Endodermal cell (in vitro differentiated cells): ENCODE results near the gene MUC3A. TPM values are rescaled to one million over a fixed set of nuclear protein-coding genes. Genes with fewer than 3 reads are reported as not detected.

Experiments
- DNase-seq: peaks from one replicate; pipeline ENCODE4 v3.0.0-alpha.2; 2017
- H3K27ac ChIP-seq: 2 replicates; pipeline ENCODE4 v1.5.1; 2013; ENCODE audit warnings: mild to moderate bottlenecking, low read depth, low read length, moderate library complexity
- H3K27me3 ChIP-seq: 2 replicates; pipeline ENCODE4 v1.6.1; 2013; ENCODE audit warnings: mild to moderate bottlenecking, low read length, moderate library complexity; ENCODE audit not compliant: insufficient read depth, control insufficient read depth, poor library complexity, severe bottlenecking
- H3K36me3 ChIP-seq: 2 replicates; pipeline ENCODE4 v1.7.0; 2013; ENCODE audit warnings: mild to moderate bottlenecking, low read length, moderate library complexity; ENCODE audit not compliant: control insufficient read depth, insufficient read depth
- H3K4me1 ChIP-seq: one replicate; pipeline ENCODE4 v1.7.0; 2013; ENCODE audit warnings: low read length; ENCODE audit not compliant: control insufficient read depth, insufficient read depth
- H3K4me3 ChIP-seq: 2 replicates; pipeline ENCODE4 v1.5.1; 2013; ENCODE audit warnings: mild to moderate bottlenecking, low read length, moderate library complexity
- H3K9ac ChIP-seq: 2 replicates; pipeline ENCODE4 v1.6.1; 2013; ENCODE audit warnings: mild to moderate bottlenecking, low read length, moderate library complexity; ENCODE audit not compliant: poor library complexity, severe bottlenecking; ENCODE audit errors: extremely low read depth
- H3K9me3 ChIP-seq: 2 replicates; pipeline ENCODE4 v1.6.1; 2013; ENCODE audit warnings: mild to moderate bottlenecking, low read length, moderate library complexity; ENCODE audit not compliant: control insufficient read depth
- H3K27ac Mint-ChIP-seq: 2 replicates; pipeline ENCODE4 v1.8.0; 2020; ENCODE audit warnings: mixed read lengths
- H3K27me3 Mint-ChIP-seq: 2 replicates; pipeline ENCODE4 v1.8.0; 2021; ENCODE audit warnings: mild to moderate bottlenecking, mixed read lengths; ENCODE audit not compliant: insufficient read depth
- H3K36me3 Mint-ChIP-seq: 2 replicates; pipeline ENCODE4 v1.8.0; 2020; ENCODE audit warnings: low read depth, mixed read lengths
- H3K4me1 Mint-ChIP-seq: 2 replicates; pipeline ENCODE4 v1.8.0; 2020; ENCODE audit warnings: mixed read lengths
- H3K4me3 Mint-ChIP-seq: 2 replicates; pipeline ENCODE4 v1.8.0; 2020; ENCODE audit warnings: mild to moderate bottlenecking, moderate library complexity, mixed read lengths
- H3K9me3 Mint-ChIP-seq: 2 replicates; pipeline ENCODE4 v1.8.0; 2020; ENCODE audit warnings: mild to moderate bottlenecking, mixed read lengths
- CTCF ChIP-seq: fragments of 200-600 bp; sonication (generic); conservative IDR thresholded peaks from 2 replicates; pipeline ENCODE4 v1.5.0; 2021; ENCODE audit warnings: antibody characterized with exemption, mild to moderate bottlenecking
- WGBS, 2 experiments: methylation state at CpG; one replicate each; pipeline versions ENCODE4 v1.1.5 to v1.1.7; 2013; ENCODE audit warnings: missing lambda C conversion rate in 2 of 2, mixed read lengths in 1 of 2; ENCODE audit not compliant: insufficient coverage in 1 of 2, insufficient read length in 1 of 2; 5-methylcytosine and 5-hydroxymethylcytosine counted together
- total RNA-seq, 2 donors: library from RNA; stranded (reverse); fragmentation: NEBNext Ultra II Directional in 1 of 2; extraction: Animal tissue kit (Norgen Biotek cat#: 25700) in 1 of 2; gene quantifications; 2 replicates in 1 of 2; 3 replicates in 1 of 2; pipeline ENCODE4 v1.2.1, GENCODE V29; 2021

MUC3A gene
- total RNA-seq, 2 donors from 2014 or later = 7.7 to 24.1 TPM

GRCh38 chr7:100959894-100960293, 10.6 kb downstream of the MUC3A start:
- Mint-ChIP-seq H3K36me3 (no peaks in the 10 kb centered on the region), H3K27me3 (peaks cover 10% of the 10 kb centered on the region), H3K4me1 (no peaks in the 10 kb centered on the region), H3K9me3 (no peaks in the 10 kb centered on the region), H3K27ac (no peak overlapping the region), H3K4me3 (no peak overlapping the region)
- WGBS, 2 experiments = 65 to 66% methylated on average over 2 of the region's 2 CpGs
- Histone ChIP-seq H3K9me3 (no peaks in the 10 kb centered on the region), H3K36me3 (no peaks in the 10 kb centered on the region), H3K9ac (no peak overlapping the region), H3K4me1 (no peaks in the 10 kb centered on the region), H3K27me3 (peaks cover 36% of the 10 kb centered on the region), H3K27ac (no peak overlapping the region), H3K4me3 (no peak overlapping the region)
- no peak for DNase-seq
- TF ChIP-seq CTCF = no peak

GRCh38 chr7:100962537-100962936, 13.2 kb downstream of the MUC3A start:
- TF ChIP-seq CTCF = no peak
- Mint-ChIP-seq H3K9me3 (no peaks in the 10 kb centered on the region), H3K4me1 (peaks cover 18% of the 10 kb centered on the region), H3K36me3 (no peaks in the 10 kb centered on the region), H3K27ac (no peak overlapping the region), H3K4me3 (no peak overlapping the region), H3K27me3 (peaks cover 30% of the 10 kb centered on the region)
- no peak for DNase-seq
- Histone ChIP-seq H3K9ac (no peak overlapping the region), H3K27me3 (peaks cover 58% of the 10 kb centered on the region), H3K4me1 (peaks cover 9% of the 10 kb centered on the region), H3K36me3 (no peaks in the 10 kb centered on the region), H3K9me3 (no peaks in the 10 kb centered on the region), H3K4me3 (no peak overlapping the region), H3K27ac (no peak overlapping the region)
- WGBS, 2 experiments = 89 to 94% methylated on average over 3 of the region's 3 CpGs

- Mint-ChIP-seq H3K9me3 (no peaks in the 10 kb centered on the region), H3K4me3 (no peak overlapping the region), H3K27me3 (peaks cover 35% of the 10 kb centered on the region), H3K36me3 (no peaks in the 10 kb centered on the region), H3K4me1 (peaks cover 24% of the 10 kb centered on the region), H3K27ac (no peak overlapping the region)
- Histone ChIP-seq H3K27ac (no peak overlapping the region), H3K9ac (no peak overlapping the region), H3K9me3 (no peaks in the 10 kb centered on the region), H3K36me3 (no peaks in the 10 kb centered on the region), H3K4me1 (peaks cover 9% of the 10 kb centered on the region), H3K27me3 (peaks cover 66% of the 10 kb centered on the region), H3K4me3 (no peak overlapping the region)
- no peak for DNase-seq
- no peak for TF ChIP-seq CTCF
- 74 to 86% methylated on average over 10 to 12 of the region's 12 CpGs for WGBS, 2 experiments
These were observed 14.1 kb downstream of the MUC3A start for GRCh38 chr7:100963386-100963785.
